ENCODE data around the gene CLEC20A. TPM values are rescaled to one million over a fixed set of nuclear protein-coding genes. Genes with fewer than 3 reads are reported as not detected.

CLEC20A gene
- total and polyA plus RNA-seq, 2 donors (not counting 1 experiment from before 2014, with no cell fraction given): not detected

DNA sequence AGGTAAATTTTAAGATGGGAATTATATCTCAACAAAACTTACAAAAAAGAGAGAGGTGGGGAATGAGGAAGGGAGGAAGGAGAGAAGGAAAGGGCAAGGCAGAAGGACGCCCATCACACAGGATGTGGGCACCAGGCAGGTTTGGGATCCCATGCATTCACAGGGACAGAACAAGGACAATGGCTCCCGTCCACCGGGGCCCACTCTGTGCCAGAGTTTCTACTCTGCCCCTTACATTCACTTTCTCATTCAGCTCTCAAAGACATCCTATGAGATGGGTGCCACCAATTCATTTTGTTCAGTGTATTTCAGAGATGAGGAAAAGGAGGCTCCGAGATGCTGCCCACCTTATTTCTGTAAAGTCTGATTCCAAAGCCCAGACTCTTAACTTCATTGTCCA lies 7.4 kb downstream of the CLEC20A start:
- no peaks in the 10 kb centered on the region for H3K27me3 ChIP-seq (ENCODE audit: control insufficient read depth, insufficient read depth, low read length)
- peaks cover 5% of the 10 kb centered on the region for H3K4me1 ChIP-seq (ENCODE audit: control insufficient read depth, extremely low read depth, insufficient read depth, low read length)
- H3K4me3 ChIP-seq (replicated peaks in 1 of 4; ENCODE audit: control extremely low read depth in 1 of 4, insufficient read depth in 1 of 4, low read depth in 3 of 4, low read length in 4 of 4): no peak overlapping the region
- no peaks in the 10 kb centered on the region for H3K36me3 ChIP-seq (ENCODE audit: control insufficient read depth, insufficient read depth, low read length)
- H3K4me2 ChIP-seq (ENCODE audit: extremely low read depth, insufficient read depth, low read length): no peak overlapping the region
- H4K20me1 ChIP-seq (ENCODE audit: control insufficient read depth, extremely low read depth, insufficient read depth, low read length): no peaks in the 10 kb centered on the region
- TF ChIP-seq, protein P1, sequence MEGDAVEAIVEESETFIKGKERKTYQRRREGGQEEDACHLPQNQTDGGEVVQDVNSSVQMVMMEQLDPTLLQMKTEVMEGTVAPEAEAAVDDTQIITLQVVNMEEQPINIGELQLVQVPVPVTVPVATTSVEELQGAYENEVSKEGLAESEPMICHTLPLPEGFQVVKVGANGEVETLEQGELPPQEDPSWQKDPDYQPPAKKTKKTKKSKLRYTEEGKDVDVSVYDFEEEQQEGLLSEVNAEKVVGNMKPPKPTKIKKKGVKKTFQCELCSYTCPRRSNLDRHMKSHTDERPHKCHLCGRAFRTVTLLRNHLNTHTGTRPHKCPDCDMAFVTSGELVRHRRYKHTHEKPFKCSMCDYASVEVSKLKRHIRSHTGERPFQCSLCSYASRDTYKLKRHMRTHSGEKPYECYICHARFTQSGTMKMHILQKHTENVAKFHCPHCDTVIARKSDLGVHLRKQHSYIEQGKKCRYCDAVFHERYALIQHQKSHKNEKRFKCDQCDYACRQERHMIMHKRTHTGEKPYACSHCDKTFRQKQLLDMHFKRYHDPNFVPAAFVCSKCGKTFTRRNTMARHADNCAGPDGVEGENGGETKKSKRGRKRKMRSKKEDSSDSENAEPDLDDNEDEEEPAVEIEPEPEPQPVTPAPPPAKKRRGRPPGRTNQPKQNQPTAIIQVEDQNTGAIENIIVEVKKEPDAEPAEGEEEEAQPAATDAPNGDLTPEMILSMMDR (conservative IDR thresholded peaks at IDR 0.05 in 1 of 2, IDR thresholded peaks at IDR 0.05 in 1 of 2; ENCODE audit: low read depth in 1 of 2, low read length in 2 of 2): no peak
- no peak for TF ChIP-seq EZH2 (IDR thresholded peaks at IDR 0.05; ENCODE audit: low read length, missing control alignments)
- no peak overlapping the region for H2AFZ ChIP-seq (ENCODE audit: low read length)
- no peak overlapping the region for H3K9ac ChIP-seq (ENCODE audit: insufficient read depth, low read length)
- no peak overlapping the region for H3K27ac ChIP-seq (ENCODE audit: insufficient read depth, low read length)
- H3K9me3 ChIP-seq (ENCODE audit: control insufficient read depth, insufficient read depth, low read depth, low read length): no peaks in the 10 kb centered on the region
- H3K79me2 ChIP-seq (ENCODE audit: control insufficient read depth, insufficient read depth, low read length): no peaks in the 10 kb centered on the region
- DNase-seq (ENCODE audit: low read depth in 2 of 2): no peak

DNA sequence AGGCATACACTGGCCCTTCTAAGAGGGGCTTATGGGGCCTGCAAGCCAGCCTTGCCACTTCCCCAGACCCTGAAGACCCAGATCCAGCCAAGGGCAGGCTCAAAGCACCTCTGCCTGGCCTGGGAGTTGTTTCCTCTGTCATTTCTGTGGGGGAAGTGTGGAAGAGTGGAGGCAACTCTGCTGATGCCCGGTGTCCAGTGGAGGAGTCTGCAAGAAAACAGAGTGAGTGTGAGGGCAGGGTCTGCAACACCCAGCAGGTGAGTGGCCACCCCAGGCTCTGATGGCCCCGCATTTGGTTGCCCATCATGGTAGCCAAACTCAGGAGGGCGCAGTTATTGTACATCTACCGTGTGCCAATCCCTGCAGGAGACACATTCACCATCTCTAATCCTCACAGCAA lies 8.4 kb downstream of the CLEC20A start:
- H3K79me2 ChIP-seq (ENCODE audit: control insufficient read depth, insufficient read depth, low read length): no peaks in the 10 kb centered on the region
- TF ChIP-seq, protein P1 (conservative IDR thresholded peaks at IDR 0.05 in 1 of 2, IDR thresholded peaks at IDR 0.05 in 1 of 2; ENCODE audit: low read depth in 1 of 2, low read length in 2 of 2): no peak
- TF ChIP-seq EZH2 (IDR thresholded peaks at IDR 0.05; ENCODE audit: low read length, missing control alignments): no peak
- no peaks in the 10 kb centered on the region for H3K27me3 ChIP-seq (ENCODE audit: control insufficient read depth, insufficient read depth, low read length)
- no peaks in the 10 kb centered on the region for H4K20me1 ChIP-seq (ENCODE audit: control insufficient read depth, extremely low read depth, insufficient read depth, low read length)
- no peak overlapping the region for H2AFZ ChIP-seq (ENCODE audit: low read length)
- H3K9me3 ChIP-seq (ENCODE audit: control insufficient read depth, insufficient read depth, low read depth, low read length): no peaks in the 10 kb centered on the region
- peaks cover 5% of the 10 kb centered on the region for H3K4me1 ChIP-seq (ENCODE audit: control insufficient read depth, extremely low read depth, insufficient read depth, low read length)
- H3K9ac ChIP-seq (ENCODE audit: insufficient read depth, low read length): no peak overlapping the region
- H3K36me3 ChIP-seq (ENCODE audit: control insufficient read depth, insufficient read depth, low read length): no peaks in the 10 kb centered on the region
- no peak overlapping the region for H3K4me3 ChIP-seq (replicated peaks in 1 of 4; ENCODE audit: control extremely low read depth in 1 of 4, insufficient read depth in 1 of 4, low read depth in 3 of 4, low read length in 4 of 4)
- DNase-seq (ENCODE audit: low read depth in 2 of 2): no peak
- H3K27ac ChIP-seq (ENCODE audit: insufficient read depth, low read length): no peak overlapping the region
- H3K4me2 ChIP-seq (ENCODE audit: extremely low read depth, insufficient read depth, low read length): no peak overlapping the region

DNA sequence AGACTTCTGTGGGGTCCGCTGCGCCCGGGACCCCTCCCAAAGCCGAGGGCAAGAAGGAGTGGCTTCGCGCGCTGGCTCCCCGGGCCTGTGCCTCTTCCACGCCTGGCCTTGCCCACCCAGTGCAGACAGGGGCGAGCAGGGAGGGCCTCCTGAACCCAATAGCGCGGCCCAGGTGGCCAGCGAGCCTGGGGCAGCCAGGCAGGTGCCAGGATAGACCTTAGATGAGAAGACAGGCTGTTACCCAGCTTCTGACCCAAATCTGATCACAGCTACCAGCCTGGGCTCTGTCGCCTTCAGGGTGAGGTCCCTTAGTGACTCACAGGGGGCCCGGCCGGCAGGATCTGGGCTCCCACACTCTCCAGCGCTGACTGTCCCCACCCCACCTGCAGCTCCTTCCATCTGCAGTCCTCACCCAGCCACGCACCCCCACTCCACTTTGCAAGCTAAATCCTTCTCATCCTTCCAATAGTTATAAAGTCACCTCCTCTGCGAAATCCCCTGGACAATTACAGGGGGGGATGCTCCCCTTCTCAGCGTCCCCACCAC lies 9.6 kb downstream of the CLEC20A start:
- H3K27me3 ChIP-seq (ENCODE audit: control insufficient read depth, insufficient read depth, low read length): no peaks in the 10 kb centered on the region
- no peak overlapping the region for H3K9ac ChIP-seq (ENCODE audit: insufficient read depth, low read length)
- H3K27ac ChIP-seq (ENCODE audit: insufficient read depth, low read length): no peak overlapping the region
- no peak overlapping the region for H3K4me2 ChIP-seq (ENCODE audit: extremely low read depth, insufficient read depth, low read length)
- H3K79me2 ChIP-seq (ENCODE audit: control insufficient read depth, insufficient read depth, low read length): no peaks in the 10 kb centered on the region
- TF ChIP-seq, protein P1 (conservative IDR thresholded peaks at IDR 0.05 in 1 of 2, IDR thresholded peaks at IDR 0.05 in 1 of 2; ENCODE audit: low read depth in 1 of 2, low read length in 2 of 2): no peak
- no peak for TF ChIP-seq EZH2 (IDR thresholded peaks at IDR 0.05; ENCODE audit: low read length, missing control alignments)
- no peak overlapping the region for H2AFZ ChIP-seq (ENCODE audit: low read length)
- no peak for DNase-seq (ENCODE audit: low read depth in 2 of 2)
- no peaks in the 10 kb centered on the region for H3K36me3 ChIP-seq (ENCODE audit: control insufficient read depth, insufficient read depth, low read length)
- H3K4me3 ChIP-seq (replicated peaks in 1 of 4; ENCODE audit: control extremely low read depth in 1 of 4, insufficient read depth in 1 of 4, low read depth in 3 of 4, low read length in 4 of 4): peak overlapping the region in 1 of 4 experiments; percentile 4
- no peaks in the 10 kb centered on the region for H3K9me3 ChIP-seq (ENCODE audit: control insufficient read depth, insufficient read depth, low read depth, low read length)
- H3K4me1 ChIP-seq (ENCODE audit: control insufficient read depth, extremely low read depth, insufficient read depth, low read length): peaks cover 5% of the 10 kb centered on the region
- no peaks in the 10 kb centered on the region for H4K20me1 ChIP-seq (ENCODE audit: control insufficient read depth, extremely low read depth, insufficient read depth, low read length)

Data from fibroblast of lung (primary cell).